GM03348 (cell line): ENCODE data around the gene UBE2M.
A peak's percentile ranks its signal among the peaks of the same experiment; 100 is the strongest.

ENCODE experiments used
- DNase-seq: peaks from one replicate; pipeline ENCODE4 v3.0.0; 2012; ENCODE audit warnings: low spot score

Gene UBE2M

DNA sequence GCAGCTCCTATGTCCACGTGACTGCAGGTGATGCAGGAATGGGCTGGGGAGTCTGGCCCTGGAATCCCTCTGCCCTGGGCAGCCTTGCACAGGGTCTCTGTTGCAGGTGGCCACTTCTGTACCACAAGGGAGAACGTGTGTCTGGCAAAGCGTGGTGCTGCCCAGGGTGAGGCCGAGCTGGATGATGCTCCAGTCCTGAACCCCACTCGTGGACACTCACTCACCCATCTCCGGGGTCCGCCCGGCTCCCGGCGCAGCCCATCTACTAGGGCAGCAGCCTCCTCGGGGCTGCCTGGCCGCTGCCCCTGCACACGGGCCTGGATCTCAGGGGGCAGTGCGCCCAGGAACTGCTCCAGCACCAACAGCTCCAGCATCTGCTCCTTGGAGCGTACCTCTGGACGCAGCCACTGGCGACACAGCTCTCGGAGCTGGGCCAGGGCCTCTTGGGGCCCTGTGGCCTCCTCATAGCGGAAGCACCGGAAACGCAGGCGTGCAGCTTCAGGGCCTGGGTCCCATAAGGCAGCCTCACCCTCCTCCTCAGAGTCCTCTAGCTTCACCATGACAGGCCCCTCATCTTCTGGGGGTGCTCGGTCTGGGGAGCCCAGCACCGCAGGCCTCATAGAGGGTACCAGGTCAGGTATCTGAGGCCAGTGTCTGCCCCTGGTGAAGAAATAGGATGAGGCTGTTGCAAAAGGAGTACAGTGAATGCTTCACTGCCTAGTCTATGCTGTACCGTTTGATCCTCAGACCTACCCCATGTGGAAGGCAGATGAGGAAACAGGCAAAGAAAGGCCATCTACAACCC, 12.6 kb upstream of the UBE2M start:
- no peak for DNase-seq

DNA sequence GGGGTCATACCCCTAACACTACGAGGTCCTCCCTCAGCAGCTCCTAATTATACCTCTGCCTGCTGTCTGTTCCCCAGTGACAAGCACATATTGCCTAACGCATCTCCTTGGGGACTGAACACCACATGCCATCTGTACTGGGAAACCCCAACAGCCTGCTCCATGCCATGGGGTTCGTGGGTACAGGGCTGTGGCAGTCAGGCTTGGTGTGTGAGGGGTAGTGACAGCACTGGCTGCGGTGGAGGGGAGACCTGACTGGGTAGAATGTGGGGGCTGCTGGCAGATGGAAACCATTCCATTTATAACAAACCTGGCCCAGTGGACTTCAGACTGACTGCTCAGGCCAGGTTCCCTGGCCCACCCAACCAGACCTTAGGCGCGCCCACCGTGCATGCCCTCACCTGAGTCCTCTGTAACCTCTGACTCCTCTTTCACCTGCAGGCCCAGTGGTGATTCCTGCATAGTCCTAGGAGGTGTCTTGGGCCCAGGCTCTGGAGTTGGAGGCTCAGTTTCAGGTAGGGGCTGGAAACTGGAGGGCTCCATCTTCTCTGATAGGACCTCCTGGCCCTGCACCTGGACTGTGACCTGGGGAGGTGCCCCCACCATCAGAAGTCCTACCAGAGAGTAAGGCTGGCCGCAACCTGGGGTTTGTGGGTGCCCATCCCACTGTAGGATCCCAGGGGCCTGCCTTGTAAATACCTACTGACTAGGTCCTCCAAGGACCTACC, 11.7 kb upstream of the UBE2M start:
- DNase-seq = no peak

DNA sequence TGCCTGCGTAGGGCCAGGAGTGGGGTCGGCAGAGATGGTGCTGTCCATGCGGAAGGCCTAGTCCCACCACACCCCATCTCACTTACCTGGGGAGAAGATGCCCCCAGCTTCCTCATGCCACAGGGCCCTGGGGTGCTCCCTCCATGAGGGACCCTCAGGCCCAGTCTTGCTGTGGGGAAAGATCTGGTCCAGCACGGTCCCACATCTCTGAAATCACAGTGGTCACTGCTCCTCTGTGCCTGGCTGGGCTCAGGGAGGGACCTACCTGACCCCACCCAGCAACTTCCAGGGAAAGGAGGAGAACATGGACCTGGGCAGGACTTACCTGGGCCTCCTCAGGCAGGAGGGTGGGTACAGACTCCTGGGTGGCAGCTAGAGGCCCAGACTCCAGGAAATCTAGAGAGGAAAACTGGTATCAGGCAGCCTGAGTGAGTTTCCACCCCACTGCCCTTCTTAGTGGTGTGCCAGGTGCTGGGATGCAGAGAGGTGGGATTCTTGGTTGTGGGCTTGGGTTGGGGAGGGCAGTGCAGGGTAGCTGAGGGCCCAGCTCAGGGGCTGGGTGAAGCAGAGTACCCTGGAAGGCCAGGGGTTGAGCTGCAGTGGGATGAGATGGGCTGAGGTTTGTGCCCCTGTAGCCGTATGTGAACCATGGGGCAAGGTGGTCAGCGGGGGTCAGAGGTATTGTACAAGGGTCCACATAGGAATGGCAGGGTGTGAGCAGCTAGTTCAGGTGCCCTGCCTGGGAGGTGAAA, 11.0 kb upstream of the UBE2M start:
- DNase-seq = no peak

DNA sequence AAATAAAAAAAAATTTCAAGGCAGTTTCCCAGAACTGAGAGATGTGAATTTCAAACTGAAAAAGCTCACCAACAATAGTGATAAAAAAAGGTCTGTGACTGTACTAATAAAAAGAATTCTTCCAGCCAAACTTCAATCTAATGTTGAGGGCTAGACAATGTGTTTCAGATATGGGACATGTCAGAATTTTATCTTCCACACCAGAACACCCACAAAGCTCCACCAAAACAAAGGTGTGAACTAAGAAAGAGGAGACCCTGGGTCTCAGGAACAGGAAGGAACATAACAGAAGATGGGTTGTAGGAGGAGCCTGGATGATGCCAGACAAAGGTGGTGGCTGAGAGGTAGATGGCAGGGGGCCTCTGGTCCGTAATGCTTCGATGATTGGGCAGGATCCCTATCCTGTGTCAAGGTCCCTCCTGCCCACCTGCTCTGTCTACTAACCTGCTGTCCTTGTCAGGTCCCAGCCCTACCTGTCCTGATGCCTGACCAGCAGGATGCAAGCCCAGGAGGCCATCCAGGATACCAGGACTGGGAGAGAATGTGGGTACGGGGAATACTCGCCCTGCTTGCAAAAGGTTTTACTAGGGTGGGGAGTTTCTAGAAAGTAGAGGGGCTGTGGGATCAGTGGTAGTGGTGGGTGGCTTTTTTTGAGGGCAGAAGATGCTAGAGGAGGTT, 10.2 kb upstream of the UBE2M start:
- no peak for DNase-seq

DNA sequence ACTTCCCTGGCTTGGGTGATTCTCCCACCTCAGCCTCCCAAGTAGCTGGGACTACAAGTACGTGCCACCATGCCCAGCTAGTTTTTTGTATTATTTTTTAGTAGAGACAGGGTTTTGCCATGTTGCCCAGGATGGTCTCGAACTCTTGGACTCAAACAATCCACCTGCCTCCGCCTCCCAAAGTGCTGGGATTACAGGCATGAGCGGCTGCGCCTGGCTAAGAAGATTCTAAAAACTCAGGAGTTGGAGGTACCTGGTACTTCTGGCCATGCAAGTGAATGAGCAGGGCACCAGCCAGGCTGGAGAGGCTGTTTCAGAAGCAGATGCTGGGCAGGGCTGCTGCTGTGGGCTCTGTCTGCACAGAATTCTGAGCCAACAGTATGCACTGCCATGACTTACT, 8.6 kb upstream of the UBE2M start:
- DNase-seq = no peak

DNA sequence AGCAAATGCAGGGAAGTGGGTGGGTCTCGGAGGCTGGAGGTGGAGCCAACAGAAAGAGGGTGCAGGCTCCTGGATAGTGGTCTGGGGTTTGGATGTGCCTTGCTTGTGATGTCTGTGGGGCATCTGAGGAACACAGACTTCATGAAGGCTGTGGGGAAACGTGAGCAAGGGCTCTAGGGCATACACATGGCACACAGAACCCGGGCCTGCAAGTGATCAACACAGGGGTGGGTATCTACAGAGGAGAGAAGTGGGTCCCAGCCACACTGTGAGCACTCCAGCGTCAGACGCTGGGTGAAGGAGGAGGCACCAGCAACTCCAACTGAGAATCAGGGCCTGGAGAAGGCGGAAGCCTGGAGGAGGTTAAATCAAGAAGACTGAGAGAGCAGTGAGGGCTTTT, 5.4 kb upstream of the UBE2M start:
- no peak for DNase-seq

DNA sequence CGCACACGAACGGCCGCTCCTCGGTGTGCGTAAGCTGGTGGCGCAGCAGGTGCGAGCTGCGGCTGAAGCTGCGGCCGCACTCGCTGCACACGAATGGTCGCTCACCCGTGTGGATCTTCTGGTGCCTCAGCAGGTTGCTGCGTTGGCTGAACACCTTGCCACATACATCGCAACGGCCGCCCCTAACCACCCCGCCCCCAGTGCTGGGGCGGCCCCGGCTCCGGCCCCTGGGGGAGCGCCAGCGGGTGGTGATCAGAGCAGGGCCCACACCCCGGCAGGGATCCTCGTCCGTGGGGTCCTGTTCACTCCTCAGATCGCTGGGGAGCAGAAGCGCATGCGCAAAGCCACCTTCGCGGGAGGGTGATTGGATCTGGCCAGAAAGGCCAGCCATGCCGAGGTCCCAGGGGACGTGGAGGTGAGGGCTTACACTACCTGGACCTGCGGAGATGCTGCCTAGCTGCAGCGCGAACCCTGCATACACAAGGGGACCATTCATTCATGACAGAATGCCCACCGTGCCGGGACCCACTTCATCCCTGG, 4.7 kb upstream of the UBE2M start:
- peak; percentile 37 for DNase-seq

DNA sequence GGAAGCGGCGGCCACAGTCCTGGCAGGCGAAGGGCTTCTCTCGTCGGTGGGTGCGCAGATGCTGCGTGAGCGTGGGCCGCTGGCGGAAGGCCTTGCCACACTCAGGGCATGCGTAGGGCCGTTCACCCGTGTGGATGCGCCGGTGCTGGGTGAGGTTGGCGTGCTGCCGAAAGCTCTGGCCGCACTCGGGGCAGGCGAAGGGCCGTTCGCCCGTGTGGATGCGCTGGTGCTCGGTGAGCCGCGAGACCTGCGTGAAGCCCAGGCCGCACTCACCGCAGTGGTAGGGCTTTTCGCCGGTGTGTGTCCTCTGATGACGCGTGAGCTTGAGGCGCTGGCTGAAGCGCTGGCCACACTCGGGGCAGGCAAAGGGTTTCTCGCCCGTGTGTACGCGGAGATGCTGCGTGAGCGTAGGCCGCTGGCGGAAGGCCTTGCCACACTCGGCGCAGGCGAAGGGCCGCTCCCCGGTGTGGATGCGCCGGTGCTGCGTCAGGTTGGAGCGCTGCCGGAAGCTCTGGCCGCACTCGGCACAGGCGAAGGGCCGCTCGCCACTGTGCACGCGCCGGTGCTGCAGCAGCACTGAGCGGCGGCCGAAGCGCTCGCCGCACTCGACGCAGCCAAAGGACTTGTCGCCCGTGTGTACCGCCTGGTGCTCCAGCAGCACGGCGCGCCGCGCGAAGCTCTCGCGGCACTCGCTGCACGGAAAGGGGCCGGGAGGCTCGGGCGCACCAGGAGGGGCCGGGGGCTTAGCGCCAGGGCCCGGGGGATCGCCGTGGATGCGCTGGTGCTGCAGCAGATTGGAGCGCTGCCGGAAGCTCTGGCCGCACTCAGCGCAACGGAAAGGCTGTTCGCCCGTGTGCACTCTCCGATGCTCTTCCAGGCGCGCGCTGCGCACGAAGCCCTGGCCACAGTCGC, 4.0 kb upstream of the UBE2M start:
- DNase-seq = no peak

DNA sequence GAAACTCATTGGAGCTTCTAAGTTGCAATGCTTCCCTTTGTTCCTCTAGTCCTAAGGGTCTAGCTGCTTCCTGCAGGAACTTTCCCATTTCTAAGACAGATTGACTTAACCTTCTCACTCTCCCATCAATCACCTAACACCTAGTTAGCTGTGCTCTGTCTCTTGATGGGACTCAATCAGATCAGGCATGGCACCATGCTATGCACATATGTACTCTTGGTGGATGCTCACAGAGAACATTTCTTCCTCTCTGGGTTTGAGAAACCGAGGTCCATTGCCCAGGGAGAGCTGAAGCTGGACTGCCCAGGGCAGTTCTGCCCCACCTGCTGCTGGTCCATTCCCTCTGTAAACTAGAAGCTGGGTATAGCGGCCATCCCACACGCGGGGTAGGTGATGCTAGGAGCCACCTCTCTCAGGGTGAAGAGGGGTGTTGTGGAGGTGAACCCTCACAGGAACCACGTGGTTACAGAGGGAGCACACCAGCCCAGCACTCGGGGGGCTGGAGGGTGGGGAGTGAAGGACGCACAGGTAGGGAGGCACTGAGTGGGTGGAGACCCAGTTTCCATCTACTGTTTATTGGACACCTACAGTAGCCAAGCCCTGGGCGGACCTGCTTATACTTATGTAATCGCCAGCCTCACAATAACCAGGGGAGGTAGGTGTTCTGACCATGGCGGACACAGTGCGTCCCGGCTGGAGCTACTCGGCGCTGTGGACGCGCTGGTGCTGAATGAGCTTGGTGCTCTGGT, 3.1 kb upstream of the UBE2M start:
- no peak for DNase-seq

DNA sequence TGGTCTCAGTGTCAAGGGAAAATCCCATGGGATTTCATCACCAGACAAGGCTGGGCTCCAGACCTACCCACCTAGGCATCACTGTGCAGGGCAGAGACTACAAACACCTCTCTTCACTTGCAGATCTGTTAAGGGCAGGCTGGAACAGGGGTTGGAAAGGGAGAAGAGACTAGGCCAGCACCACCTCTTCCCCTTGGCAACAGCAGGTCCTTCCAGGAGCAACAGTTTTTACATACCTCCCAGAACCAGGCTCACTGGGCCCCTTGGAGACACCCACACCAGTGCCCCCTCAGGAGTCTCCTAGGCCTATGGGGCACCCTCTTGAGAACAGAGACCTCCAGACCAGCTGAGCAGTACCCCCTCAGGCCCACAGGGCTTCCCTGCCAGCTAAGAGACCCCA, 2.5 kb upstream of the UBE2M start:
- DNase-seq = no peak

DNA sequence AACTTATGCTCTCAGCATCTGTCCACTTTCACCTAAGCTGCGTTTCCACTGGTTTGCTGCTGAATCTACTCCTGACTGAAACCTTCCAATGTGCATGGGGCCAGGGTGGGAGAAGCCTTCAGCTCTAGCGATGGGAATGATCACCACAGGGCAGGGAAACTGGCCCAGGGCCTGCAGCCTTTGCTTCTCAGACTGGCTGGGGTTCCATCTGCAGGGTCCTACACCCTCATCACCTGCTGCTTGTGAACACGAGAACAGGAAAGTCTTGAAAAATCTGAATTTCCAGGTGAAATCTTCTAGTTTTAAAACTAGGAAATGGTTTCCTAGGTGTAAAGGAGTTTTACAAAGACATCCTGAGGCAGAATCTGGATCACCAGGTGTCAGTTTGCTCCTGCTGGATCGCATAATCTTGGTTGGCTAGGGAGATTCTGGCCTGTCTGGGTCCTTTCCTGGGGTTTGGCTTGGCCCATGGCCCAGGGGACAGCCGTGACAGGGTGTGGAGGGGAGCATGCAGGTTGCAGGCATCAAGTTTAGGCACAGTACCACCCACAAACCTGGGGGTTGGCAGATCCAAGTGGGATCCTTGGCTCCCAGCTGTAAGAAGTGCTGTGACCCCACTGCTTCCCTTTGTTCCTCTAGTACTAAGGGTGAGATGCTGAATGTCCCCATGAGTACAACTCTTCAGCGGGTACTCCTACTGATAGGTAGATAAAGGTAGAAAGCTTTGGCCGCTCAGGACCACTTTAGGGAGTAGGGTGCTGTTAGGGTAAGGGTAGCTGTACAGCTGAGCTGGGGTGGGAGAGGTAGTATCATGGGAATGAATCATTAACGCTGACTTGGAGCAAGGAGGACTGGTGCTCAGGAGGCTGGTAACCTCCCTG, 1.8 kb upstream of the UBE2M start:
- no peak for DNase-seq

DNA sequence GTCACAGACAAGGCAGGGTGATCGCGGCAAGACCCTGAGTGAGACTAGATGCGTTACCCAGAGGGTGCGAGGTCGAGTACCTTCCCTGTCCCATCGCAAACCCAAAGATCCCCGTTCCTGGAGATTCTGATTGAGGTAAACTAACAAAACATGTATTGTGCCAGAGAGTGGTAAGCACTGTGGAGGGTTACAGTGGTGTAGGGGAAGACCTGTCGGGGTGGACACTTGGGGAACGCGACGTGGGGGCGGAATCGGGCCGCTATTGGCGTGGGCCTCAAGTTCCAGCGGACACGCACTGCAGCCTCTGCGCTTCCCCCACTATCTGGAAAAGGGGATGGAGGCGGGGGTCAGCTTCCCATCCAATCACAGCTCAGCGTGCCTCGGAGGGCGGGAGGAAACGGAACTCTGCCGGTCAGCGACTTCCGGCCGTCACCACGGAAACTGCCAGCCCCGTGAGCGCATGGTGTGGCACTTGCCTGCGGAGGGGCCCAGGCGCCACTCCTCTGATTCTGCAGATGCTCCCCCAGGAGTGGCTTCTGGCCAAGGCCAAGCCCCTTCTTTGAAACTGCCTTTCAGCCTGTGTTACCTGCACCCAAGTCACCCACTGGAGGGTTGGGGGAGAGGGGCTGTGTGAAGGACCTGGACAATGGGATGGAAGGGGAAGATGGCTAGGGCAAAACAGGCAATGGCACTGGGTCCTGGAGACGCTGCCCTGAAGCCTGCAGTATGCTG, 1.0 kb upstream of the UBE2M start:
- DNase-seq = peak; percentile 95

DNA sequence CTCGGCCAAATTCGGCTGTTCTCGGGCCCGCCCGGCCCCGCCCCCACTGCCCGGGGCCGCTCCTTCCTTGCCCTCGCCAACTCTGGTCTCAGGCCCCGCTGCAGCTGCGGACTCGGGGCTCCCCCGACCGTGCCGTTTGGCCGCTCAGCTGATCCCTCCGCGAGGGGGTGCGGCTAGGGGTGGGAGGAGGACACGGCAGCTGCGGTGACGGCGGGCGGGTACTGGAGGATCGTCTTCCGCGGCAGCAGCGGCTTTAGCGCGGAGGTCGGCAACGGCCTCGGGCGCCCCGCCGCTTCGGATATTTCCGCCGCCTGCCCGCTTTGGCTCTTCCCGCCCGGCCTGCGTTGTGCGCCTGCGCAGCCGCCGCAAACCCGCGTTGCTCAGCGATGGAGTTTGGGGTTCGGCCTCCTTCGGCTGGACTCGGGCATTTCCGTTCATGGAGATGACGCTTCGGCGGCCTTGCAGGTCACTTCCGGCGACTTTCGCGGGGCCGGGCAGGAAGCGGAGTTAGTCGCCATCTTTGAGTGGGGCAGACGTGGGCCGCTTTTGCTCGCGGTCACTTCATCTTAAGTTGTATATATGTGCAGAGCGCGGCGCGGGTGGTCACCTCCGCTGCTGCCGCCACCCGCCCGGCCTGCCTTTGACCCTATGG, 338 bp upstream of the UBE2M start:
- DNase-seq = peak; percentile 94

DNA sequence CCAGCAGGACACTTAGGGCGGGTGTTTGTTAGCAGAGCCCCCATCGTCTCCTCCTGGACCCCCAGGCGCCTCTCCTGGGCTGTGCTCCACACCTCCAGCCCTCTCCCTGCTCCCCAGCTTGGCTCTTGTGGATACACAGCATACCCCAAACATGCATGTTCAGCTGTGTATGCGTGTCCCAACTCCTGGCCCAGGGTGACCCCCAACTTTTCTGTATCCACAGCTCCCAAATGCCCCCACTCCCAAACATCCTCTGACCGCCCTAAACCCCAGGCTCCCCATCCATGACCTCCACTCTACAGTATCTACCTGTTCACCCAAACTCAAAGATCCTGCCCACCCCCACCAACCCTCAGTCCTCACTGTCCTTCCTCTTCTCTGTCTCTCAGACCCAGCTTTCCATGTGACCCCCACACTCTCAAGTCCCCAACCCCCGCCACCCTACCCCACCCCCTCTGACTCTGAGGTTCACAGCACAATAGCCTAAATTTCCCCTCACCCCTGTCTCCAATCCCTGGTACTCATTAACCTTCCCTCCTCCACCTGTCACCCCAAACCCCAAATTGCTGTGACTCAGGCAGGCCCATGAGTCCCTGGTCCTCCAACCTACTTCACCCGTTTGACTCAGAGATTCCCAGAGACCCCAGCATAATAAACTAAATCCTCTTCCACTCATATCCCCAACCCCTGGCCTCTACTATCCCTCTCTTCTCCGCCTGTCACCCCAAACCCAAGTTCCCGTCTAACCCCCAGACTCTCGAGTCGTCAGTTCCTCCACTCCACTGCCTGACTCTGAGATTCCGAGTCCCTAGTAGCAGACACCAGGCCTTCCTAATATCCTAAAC, 968 bp downstream of the UBE2M start:
- no peak for DNase-seq

DNA sequence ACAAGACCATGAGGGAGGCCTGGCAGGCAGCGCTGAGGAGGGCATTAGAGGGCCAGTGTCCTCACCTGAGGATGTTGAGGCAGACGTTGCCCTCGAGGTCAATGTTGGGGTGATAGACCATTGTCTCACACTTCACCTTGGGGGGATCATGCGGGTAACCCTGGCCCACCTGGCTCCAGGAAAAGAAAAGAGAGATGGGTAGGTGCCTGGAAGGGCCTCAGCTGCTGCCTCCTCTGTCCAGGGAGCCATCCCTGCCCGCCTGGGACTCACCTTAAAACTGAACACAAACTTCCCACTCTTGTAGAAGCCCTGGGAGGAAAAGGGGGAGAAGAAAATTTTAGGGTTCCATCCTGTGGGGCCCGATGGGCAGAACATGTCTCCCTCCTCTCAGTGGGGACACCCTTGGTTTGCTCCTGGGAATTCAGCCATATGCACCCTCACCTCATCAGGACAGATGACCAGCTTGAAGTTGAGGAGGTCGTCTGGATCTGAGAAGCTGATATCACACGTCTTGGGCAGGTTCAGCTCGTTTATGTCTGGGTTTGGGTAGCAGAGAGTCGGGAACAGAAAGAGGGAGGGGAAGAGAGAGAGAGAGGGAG, 1.7 kb downstream of the UBE2M start:
- no peak for DNase-seq

DNA sequence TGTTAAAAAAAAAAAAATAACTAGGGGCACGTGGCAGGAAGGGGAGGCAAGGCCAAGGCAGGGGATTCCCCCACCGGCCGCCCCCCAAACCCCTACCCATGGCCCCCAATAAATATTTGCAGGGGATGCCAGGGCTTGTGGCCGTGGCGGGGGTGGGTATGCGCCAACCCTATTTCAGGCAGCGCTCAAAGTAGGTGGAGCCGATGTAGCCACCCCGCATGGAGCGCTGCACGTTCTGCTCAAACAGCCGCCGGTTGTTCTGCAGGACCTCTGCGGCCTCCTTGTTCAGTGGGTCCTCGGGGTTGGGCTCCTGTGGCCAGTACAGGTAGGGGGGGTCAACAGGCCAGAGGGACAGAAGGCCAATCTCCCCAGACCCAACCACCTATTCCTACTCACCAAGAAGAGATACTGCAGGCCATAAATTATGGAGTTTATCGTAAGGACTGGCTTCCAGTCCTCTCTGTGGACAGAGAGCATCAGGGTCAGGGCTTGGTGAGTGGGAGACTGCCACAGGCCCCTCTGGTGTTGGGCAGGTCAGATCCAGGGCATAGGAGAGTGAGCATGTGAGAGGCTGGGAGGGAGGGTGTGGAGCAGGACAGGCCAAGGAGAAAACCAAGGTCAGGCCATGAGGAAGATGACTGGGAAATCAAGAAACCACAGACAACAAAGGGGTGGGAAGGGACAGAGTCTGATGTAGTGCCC, 2.3 kb downstream of the UBE2M start:
- no peak for DNase-seq
